Hematopoietic multipotent progenitor cell (in vitro differentiated cells): ENCODE results near the gene PSMA5. TPM values are rescaled to one million over a fixed set of nuclear protein-coding genes. Genes with fewer than 3 reads are reported as not detected.
A peak's percentile ranks its signal among the peaks of the same experiment; 100 is the strongest.
"Not testable (repeated sequence)": the region's sequence is repeated elsewhere in the genome, so short reads cannot be mapped to it uniquely, and the experiment has no call there.

Experiments used
- DNase-seq, 3 donors: peaks; one replicate each; pipeline ENCODE4 v3.0.0-alpha.2; 2011 to 2015; ENCODE audit warnings: low read depth in 2 of 3, low spot score in 2 of 3
- total RNA-seq: library from RNA; depleted of rRNA; stranded (reverse); fragments of >200 nt; gene quantifications from one replicate; pipeline ENCODE4 v1.2.3, GENCODE V29; 2012

Gene PSMA5
- total RNA-seq, result 30.7 TPM

- DNase-seq, result peak; percentile 85 to 99 (median 98)
Measured at GRCh38 chr1:109426281-109427170, at the start of gene PSMA5. Gene PSMA5, minus strand, starts transcription at chr1:109426448. Its CDS starts 118 bp downstream, at chr1:109426330.

GRCh38 chr1:109475261-109475660 lies 49.0 kb upstream of the PSMA5 start:
- DNase-seq, result no peak

GRCh38 chr1:109474697-109475096 lies 48.4 kb upstream of the PSMA5 start:
- DNase-seq, result peak in 1 of 3 donors; percentile 46

- DNase-seq, result not testable (repeated sequence)
Measured at GRCh38 chr1:109473284-109474057, 47.2 kb upstream of the PSMA5 start.

GRCh38 chr1:109472779-109473178 lies 46.5 kb upstream of the PSMA5 start:
- DNase-seq, result no peak

GRCh38 chr1:109470245-109470644 lies 44.0 kb upstream of the PSMA5 start:
- DNase-seq, result no peak

- DNase-seq, result no peak
Measured at GRCh38 chr1:109468903-109469302, 42.7 kb upstream of the PSMA5 start.

GRCh38 chr1:109468061-109468460 lies 41.8 kb upstream of the PSMA5 start:
- no peak for DNase-seq

- no peak for DNase-seq
Measured at GRCh38 chr1:109467301-109467777, 41.1 kb upstream of the PSMA5 start.

GRCh38 chr1:109466452-109467300 lies 40.4 kb upstream of the PSMA5 start, which contains the start of gene SYPL2:
Gene SYPL2, plus strand, starts transcription at chr1:109466546. Its CDS starts 298 bp downstream, at chr1:109466844.
- DNase-seq, result peak in 2 of 3 donors; percentile 18 to 25

- DNase-seq, result no peak
Measured at GRCh38 chr1:109466125-109466451, 39.8 kb upstream of the PSMA5 start.

- DNase-seq, result no peak
Measured at GRCh38 chr1:109457819-109458218, 31.6 kb upstream of the PSMA5 start.

GRCh38 chr1:109454497-109455133 lies 28.4 kb upstream of the PSMA5 start:
- DNase-seq, result peak in 1 of 3 donors; percentile 5

GRCh38 chr1:109447524-109447923 lies 21.3 kb upstream of the PSMA5 start:
- DNase-seq, result no peak

- DNase-seq, result not testable (repeated sequence)
Measured at GRCh38 chr1:109445949-109446695, 19.9 kb upstream of the PSMA5 start.

GRCh38 chr1:109444346-109444745 lies 18.1 kb upstream of the PSMA5 start:
- DNase-seq, result no peak

- DNase-seq, result no peak
Measured at GRCh38 chr1:109443476-109443875, 17.2 kb upstream of the PSMA5 start.

- no peak for DNase-seq
Measured at GRCh38 chr1:109441069-109441468, 14.8 kb upstream of the PSMA5 start.

GRCh38 chr1:109438798-109439297 lies 12.6 kb upstream of the PSMA5 start:
- no peak for DNase-seq
